NCI-H1417 (cell line): ENCODE measurements around the gene SCYGR1.
"Not testable (repeated sequence)": the region's sequence is repeated elsewhere in the genome, so short reads cannot be mapped to it uniquely, and the experiment has no call there.

Experiments used
- DNase-seq, 3 experiments: peaks; one replicate each; lab custom pipeline; 2025; lab: John Stamatoyannopoulos, UW

SCYGR1 gene

DNA sequence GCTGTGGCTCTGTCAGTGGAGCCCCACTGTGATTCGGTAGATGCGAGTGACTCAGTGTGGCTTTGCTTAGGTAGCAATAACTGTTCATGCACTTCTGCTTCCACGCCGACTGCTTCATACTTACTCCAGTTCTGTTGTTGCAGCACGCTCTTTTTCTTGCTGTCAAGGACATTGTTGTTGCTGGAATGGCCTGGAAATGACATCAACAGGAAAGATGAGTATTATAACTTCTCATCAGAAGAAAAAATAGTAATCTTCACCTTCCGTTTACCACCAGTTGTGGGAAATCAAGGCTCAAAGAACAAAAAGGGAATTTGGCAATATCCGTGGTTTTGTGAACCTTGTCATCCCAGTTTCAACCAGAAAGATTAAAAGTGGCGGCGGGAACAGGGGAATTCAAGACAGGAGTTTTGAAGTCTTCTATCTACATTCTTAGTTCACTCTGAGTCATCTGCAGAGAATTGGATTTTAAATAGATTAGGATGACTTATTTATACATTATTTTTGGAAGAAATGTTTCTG is 16.9 kb downstream of the SCYGR1 start:
- no peak for DNase-seq

DNA sequence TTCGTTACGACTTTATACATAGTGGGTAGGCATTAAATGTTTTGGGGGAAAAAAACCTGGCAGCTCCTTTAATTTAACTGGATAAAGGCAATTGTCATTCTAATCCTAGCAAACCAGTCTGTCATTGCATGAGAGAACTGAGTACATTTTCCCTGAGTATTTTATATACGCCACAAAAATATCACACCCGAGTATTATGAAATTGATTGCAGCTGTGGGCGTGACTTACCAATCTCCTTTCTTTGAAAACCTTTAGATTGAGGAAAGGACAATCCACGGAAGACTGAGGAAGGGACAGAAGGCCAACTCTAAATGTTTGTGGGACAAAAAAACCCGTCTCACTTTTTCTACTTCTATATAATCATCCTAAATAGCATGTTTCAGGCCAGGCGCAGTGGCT is 17.7 kb downstream of the SCYGR1 start:
- DNase-seq = no peak

DNA sequence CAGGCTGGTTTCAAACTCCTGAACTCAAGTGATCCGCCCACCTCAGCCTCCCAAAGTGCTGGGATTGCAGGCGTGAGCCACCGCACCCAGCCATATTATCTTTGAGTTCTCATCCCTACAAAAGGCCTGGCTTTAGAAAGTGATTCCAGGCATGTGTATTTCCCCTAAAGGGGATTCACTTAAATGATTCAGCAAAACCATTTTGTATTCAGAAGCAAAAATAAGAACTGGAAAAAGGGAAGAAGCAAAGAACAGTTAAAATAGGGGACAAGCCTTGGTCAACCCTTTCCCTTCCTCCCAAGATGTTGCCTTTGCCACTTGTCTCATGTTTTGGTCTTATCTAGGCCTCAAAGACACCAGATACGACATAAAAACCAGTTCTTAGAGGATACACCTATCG is 19.2 kb downstream of the SCYGR1 start:
- DNase-seq = no peak

DNA sequence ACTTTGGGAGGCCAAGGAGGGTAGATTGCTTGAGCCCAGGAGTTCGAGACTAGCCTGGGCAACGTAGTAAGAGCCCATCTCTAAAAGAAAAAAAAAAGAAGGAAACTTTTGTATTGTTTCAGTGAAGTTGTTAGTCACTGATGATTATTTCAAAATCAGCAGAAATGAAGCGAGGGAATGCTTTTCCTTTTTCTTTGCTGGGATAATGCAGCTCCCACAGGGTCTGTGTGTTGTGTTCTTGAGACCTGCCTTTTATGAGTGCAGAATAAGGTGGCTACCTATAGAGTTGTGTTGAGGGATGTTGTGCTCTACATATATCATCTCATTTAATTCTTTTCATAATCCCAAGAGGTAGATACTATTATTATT is 20.3 kb downstream of the SCYGR1 start:
- no peak for DNase-seq

DNA sequence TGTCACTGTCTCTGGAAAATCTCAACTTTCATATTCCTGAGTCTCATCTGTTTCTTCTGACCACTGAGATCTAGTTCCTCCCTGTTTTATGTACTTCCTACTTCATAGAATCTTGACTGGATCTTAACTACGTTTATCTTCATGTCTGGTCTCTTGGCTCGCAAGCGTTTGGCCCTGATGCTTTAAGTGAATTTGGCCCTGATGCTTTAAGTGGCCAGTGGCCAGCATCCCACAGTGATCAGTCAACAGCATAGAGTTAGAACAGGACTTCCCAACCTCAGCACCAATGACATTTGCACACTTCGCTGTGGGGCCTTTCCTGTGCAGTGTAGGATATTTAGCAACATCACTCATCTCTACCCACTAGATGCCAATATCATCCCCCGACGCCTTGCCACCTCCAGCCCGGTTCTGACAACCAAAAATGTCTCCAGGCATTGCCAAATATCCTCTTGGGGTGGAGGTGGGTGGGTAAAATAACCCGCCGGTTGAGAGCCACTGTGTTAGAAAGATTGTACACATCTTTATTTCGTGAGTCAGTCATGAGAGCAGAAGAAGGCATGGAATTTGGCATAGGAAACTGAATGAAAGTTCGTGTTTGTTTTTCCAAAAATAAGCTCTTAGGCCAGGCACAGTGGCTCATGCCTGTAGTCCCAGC is 20.9 kb downstream of the SCYGR1 start:
- DNase-seq = no peak

DNA sequence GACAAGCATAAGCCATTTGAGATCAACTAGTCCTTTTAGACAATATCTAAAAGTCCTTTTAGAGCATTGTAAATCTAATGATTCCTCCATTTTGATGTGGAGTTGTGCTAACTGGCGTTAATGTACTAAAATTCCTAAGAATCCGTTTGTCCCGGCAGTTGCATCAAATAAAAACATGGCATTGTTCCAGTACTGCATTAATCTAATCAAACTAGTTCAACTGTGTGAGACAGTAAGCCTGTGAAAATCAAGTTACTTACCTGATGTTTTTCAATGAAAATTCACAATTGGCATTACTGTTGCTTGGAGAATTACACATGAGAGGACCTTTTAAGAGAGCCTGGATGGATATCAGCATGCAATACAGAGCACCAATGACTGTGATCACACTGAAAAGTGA is 21.9 kb downstream of the SCYGR1 start:
- no peak for DNase-seq

DNA sequence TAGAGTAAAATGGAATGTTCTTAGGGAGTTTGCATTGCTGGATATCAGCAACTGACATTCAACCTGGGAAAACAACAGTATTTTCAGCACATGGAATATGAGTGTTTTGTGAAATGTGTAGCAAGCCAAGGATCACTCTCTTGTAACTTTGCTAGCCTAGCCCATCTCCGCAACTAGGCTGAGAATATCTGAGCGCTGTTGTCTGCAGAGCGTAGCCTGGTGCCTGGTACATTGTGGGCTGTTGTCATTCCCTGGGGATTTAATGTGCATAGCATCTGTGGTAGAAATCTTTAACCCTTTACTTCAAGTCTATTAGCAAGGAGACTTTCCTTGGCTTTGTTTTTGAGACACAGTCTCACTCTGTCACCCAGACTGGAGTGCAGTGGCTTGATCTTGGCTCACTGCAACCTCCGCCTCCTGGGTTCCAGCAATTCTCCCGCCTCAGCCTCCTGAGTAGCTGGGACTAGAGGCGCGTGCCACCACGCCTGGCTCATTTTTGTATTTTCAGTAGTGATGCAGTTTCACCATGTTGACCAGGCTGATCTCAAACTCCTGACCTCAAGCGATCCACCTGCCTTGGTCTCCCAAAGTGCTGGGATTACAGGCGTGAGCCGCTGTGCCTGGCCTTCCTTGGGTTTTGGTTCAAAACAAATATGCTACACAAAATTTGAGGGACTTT is 23.0 kb downstream of the SCYGR1 start:
- not testable (repeated sequence) for DNase-seq

DNA sequence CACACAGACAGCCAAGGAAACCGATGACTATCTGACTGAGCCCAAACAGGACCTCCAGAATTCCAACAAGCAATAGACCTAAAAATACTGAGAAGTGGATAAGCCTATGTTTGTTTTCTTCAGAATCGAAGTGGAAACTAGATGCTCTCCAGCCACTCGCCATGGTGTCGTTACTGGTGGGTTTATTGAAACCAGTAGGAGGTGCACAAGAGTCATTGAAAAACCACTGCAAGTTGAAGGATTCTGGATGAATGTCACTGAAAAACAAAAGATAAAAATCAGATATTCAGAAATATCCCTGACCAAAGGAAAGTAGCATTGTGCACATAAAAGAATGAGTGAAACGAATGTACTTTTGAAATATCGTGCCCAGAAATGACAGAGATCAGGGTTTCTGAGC is 24.0 kb downstream of the SCYGR1 start:
- no peak for DNase-seq

DNA sequence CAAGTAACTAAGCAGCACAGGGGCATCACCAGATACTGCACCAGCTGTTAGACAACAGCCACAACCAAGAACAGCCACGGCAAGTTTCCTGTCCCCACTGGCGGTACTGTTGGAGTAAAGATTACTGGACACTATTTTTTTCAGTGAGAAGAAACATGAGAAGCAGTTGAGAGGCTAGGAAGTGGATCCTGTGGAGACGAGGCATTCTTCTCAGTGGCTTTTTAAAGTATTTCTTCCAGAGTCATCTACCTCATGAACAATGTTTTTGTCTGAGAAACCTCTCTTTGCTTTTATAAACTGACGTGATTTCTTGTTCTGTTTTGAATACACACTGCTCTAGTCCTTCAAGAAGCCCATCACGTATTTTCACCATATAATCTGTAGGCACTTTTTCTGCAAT is 27.4 kb downstream of the SCYGR1 start:
- DNase-seq = no peak

DNA sequence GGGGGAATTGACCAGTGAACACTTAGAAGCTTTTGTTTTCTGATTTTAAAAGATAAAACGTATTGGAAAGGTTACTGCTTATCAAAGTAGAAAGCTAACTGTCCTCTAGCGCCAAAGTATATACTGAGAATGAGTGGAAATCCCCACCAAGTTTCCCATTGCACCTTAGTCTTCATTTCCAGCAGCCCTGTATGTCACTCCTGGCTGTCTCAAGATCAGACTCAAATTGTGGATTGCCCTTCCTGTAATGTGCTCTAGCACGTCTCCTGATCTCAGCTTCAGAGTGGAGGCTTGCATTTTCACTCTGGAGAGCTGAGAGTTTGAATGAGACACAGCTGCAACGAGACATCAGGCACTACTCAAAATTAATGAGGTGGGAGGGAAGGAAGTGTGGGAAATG is 36.1 kb downstream of the SCYGR1 start:
- no peak for DNase-seq

DNA sequence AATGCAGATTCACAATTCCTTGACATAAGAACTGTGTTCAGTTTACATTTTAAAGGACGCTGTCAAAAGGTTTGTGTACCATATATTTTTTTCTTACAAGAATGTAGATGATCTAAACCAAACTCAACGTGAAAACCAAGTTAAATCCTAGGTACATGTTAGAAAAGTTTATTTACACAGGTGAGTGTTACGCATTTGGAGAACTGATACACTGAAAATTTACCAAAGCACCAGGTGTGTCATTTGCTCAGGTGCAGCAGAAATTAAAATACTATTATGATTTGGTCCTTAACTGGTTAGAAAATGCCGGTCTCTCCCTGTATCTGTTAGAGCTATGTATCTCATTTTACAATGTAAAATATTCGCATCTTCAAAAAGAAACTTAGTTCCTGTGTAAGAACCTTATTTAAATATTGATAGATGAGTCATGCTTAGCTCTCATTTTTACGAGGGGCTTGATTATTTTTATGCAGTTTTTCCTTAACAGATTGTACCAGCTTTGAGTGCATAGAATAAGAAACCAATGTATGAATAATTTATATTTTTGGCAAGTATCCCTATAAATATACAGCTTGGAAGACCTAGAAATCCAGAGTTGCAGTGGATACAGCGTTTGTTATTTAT is 37.6 kb downstream of the SCYGR1 start:
- DNase-seq = peak in 1 of 3 experiments; percentile 35

DNA sequence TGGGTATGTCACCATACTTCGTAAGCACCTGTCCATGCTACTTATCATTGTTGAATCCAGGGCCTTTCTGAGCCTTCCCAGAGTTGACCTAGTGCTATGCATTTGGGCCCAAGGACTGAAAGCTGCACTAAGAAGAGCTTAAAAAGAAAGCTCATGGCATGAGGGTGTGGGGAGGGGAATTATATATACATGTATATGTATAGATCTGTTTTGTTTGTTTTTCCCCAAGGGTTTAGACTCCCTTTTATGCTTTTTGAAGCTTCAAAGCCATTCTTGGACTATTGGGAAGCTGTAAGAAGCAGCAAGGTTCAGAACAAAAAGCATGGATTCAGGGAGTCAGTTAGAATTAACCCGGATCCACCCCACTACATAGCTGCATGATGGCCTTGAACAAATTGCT is 39.4 kb downstream of the SCYGR1 start:
- DNase-seq = no peak

DNA sequence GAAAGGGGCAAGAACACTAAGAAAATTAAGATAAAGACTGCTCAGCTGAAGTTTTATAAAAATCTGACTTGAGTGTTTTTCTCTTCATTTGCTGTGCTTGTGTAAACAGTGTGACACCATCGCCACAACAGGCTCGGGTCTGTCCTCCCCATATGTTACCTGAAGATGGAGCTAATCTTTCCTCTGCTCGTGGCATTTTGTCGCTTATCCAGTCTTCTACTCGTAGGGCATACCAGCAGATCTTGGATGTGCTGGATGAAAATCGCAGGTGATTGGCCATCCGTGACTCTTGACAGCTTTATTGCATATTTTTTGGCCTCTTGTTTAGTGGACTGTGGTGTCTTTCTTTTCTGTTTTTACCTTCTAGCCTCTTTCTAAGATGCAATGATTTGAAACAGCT is 40.6 kb downstream of the SCYGR1 start:
- no peak for DNase-seq

DNA sequence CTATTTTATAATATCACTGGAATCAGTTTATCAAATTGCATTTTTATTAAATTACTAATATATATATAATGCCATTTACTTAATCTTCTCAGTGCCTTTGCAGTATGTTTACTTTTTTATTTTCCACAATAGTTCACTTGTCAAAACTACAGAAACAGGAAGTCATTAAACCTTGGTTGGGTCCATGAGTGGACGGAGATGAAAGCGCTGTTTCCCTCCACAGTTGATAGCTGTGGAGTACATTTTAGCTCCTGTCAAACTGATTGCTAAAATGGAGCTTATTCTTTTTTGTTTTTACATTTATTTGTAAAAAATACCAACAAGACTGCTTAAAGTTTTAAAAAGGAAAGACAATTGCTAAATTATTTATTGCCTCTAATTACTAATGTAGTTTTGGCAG is 43.5 kb downstream of the SCYGR1 start:
- peak in 1 of 3 experiments; percentile 49 for DNase-seq

DNA sequence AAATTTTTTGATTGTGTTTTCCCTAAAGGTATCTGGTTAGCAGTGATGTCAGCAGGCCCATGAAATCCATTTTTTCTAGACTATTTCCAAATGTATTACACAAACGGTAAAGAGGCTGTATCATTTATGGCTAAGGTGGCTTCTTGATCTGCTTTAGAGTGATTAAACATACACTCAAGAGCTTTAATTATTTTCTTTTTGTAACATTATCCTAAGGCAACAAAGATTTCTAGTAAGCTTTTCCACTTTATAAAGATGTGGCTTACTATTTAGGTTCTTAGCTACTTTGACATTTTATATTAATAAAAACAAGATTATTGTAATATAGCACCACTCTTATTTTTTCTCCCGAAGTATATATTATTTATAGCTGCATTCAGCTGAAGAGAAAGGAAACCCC is 46.2 kb downstream of the SCYGR1 start:
- DNase-seq = peak in 1 of 3 experiments; percentile 28

DNA sequence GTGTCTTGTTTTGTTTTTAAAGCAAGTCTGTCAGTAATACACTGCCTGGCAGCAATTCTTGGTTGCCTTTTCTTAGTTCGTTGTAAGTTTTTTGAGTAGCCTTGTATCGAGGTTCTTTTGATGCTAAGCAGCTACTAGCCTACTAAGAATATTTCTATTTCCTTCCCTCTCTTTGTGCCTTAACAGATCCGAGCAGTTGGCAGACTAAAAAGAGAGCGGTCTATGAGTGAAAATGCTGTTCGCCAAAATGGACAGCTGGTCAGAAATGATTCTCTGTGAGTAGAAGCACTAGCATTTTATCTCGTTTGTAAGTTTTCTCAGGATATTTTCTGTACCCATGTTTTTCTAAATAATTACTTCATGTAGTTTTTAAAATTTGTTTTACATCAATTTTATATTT is 47.6 kb downstream of the SCYGR1 start:
- no peak for DNase-seq

DNA sequence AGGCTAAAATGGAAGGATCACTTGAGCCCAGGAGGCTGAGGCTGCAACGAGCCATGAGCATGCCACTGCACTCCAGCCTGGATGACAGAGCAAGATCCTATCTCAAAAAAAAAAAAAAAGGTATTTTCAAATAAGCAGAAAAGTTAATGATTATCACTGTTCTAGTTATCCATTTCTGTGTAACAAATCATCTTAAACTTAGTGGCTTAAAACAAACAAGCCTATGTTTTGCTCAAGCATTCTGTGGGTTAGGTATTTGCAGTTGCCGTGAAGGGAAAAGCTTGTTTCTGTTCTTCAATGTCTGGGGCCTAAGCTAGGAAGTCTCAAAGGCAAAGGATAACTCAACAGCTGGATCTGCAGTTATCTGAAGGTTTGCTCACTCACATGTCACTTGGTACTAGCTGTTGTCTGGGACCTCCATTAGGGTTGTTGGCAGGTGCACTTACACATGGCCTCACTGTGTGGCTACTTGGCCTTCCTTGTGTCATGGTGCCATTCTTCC is 48.6 kb downstream of the SCYGR1 start:
- DNase-seq = no peak
